ENCODE data around the gene MACROD2. TPM values are rescaled to one million over a fixed set of nuclear protein-coding genes. Genes with fewer than 3 reads are reported as not detected.

MACROD2 gene
- total and polyA plus RNA-seq, 8 donors: 0.78 to 31.3 (median 10.9) TPM; not detected in 1

- Histone ChIP-seq H3K4me3 (no peak overlapping the region), H3K36me3 (no peaks in the 10 kb centered on the region), H3K27me3 (no peaks in the 10 kb centered on the region), H3K27ac (peak overlapping the region in 1 of 5 donors; percentile 21), H3K9me3 (no peaks in the 10 kb centered on the region), H3K4me1 (peaks cover 0 to 15% (median 0%) of the 10 kb centered on the region in 4 donors)
- 94 to 99% (median 95%) methylated on average over 3 of the region's 3 CpGs for WGBS, 5 donors
- intact Hi-C loops (cut with DNase I; ENCODE audit: low total_unique reads): no loop called here
- no peak for TF ChIP-seq EP300 (IDR thresholded peaks at IDR 0.05)
- no peak for DNase-seq
Observed at GRCh38 chr20:15561070-15561569, 1565.8 kb downstream of the MACROD2 start.

DNA sequence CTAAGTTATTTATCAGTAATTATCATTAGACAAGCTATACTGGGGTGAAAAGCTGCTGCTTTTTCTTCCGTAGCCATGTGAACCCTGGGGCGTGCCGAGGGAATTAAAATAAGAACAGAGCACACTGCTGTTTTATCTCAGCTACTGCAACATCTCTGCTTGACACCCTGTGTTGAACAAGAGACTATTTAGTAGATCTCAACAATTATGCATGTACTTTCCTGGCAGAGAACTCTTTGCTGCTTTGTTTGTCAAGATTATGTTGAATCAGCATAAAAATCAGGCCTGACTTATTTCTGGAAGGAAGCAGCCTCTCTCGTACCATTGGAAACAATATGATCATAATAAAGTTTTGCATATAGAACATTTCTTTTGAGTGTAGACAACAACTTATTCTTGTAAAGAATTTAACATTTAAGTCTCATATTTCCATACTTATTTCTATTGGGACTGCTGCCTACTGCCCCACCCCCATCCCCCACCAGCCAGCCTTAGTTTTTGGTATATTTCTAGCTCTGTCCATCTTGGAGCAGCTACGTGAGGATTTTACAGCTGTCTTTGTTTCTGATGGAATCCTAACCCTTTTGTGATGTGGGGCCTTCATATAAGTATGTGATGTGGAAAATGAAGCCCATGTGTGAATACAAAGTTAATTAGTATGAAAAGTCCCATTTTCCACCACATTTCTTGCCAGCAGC, 1566.5 kb downstream of the MACROD2 start:
- 66 to 85% (median 76%) methylated on average over 5 of the region's 5 CpGs for WGBS, 5 donors
- Histone ChIP-seq H3K4me1 (peaks cover 0 to 15% (median 0%) of the 10 kb centered on the region in 4 donors), H3K4me3 (no peak overlapping the region), H3K9me3 (no peaks in the 10 kb centered on the region), H3K27ac (peak overlapping the region in 1 of 5 donors; percentile 21), H3K36me3 (no peaks in the 10 kb centered on the region), H3K27me3 (no peaks in the 10 kb centered on the region)
- intact Hi-C loops (cut with DNase I; ENCODE audit: low total_unique reads): no loop called here
- peak in 1 of 2 donors; percentile 73 for DNase-seq
- no peak for TF ChIP-seq CTCF (IDR thresholded peaks at IDR 0.05)
- no peak for TF ChIP-seq EP300 (IDR thresholded peaks at IDR 0.05)
- TF ChIP-seq POLR2A (IDR thresholded peaks at IDR 0.05): no peak
- no peak for TF ChIP-seq POLR2AphosphoS5 (IDR thresholded peaks at IDR 0.05)

GRCh38 chr20:15563836-15564235, 1568.5 kb downstream of the MACROD2 start:
- no peak overlapping the region for H3K27ac ChIP-seq
- H3K9me3 ChIP-seq: no peaks in the 10 kb centered on the region
- intact Hi-C loops (cut with DNase I; ENCODE audit: low total_unique reads): no loop called here
- H3K4me3 ChIP-seq: no peak overlapping the region
- no peaks in the 10 kb centered on the region for H3K36me3 ChIP-seq
- peaks cover 0 to 15% (median 0%) of the 10 kb centered on the region in 4 donors for H3K4me1 ChIP-seq
- no peak for DNase-seq
- no peak for TF ChIP-seq EP300 (IDR thresholded peaks at IDR 0.05)
- TF ChIP-seq POLR2A (IDR thresholded peaks at IDR 0.05): no peak
- H3K27me3 ChIP-seq: no peaks in the 10 kb centered on the region
- 58 to 84% (median 77%) methylated on average over 4 of the region's 4 CpGs for WGBS, 5 donors

- Histone ChIP-seq H3K27me3 (no peaks in the 10 kb centered on the region), H3K36me3 (no peaks in the 10 kb centered on the region), H3K9me3 (no peaks in the 10 kb centered on the region), H3K4me3 (no peak overlapping the region), H3K27ac (no peak overlapping the region), H3K4me1 (peaks cover 0 to 15% (median 0%) of the 10 kb centered on the region in 4 donors)
- TF ChIP-seq POLR2A (IDR thresholded peaks at IDR 0.05) (no peak), EP300 (IDR thresholded peaks at IDR 0.05) (no peak), CTCF (IDR thresholded peaks at IDR 0.05) (no peak), POLR2AphosphoS5 (IDR thresholded peaks at IDR 0.05) (no peak)
- DNase-seq: no peak
- intact Hi-C loops (cut with DNase I; ENCODE audit: low total_unique reads): no loop called here
- 80 to 87% (median 84%) methylated on average over 3 of the region's 3 CpGs for WGBS, 5 donors
Observed at GRCh38 chr20:15564981-15565380, 1569.7 kb downstream of the MACROD2 start.

GRCh38 chr20:15565786-15566185, 1570.5 kb downstream of the MACROD2 start:
- Histone ChIP-seq H3K4me1 (peaks cover 0 to 15% (median 0%) of the 10 kb centered on the region in 4 donors), H3K4me3 (no peak overlapping the region), H3K36me3 (no peaks in the 10 kb centered on the region), H3K27me3 (no peaks in the 10 kb centered on the region), H3K27ac (no peak overlapping the region), H3K9me3 (no peaks in the 10 kb centered on the region)
- no peak for TF ChIP-seq CTCF (IDR thresholded peaks at IDR 0.05)
- TF ChIP-seq POLR2A (IDR thresholded peaks at IDR 0.05): no peak
- no peak for TF ChIP-seq EP300 (IDR thresholded peaks at IDR 0.05)
- TF ChIP-seq POLR2AphosphoS5 (IDR thresholded peaks at IDR 0.05): no peak
- intact Hi-C loops (cut with DNase I; ENCODE audit: low total_unique reads): no loop called here
- no peak for DNase-seq
- 56 to 66% (median 61%) methylated on average over 2 of the region's 2 CpGs for WGBS, 5 donors
